H54 (cell line): ENCODE measurements around the gene CCDC107.
"Not testable (repeated sequence)": the region's sequence is repeated elsewhere in the genome, so short reads cannot be mapped to it uniquely, and the experiment has no call there.

Experiments used
- DNase-seq: peaks from one replicate; pipeline ENCODE4 v3.0.0; 2011; ENCODE audit warnings: low spot score, mixed read lengths; ENCODE audit not compliant: insufficient read length
- FAIRE-seq: peaks from 3 replicates; lab custom pipeline; 2011; peaks lifted over from hg19 to GRCh38; lab: Jason Lieb, UNC
- POLR2A ChIP-seq: IDR thresholded peaks from 2 replicates; pipeline ENCODE4 v1.6.1; 2011; ENCODE audit warnings: low read depth, mild to moderate bottlenecking, low read length

Gene CCDC107

GRCh38 chr9:35658137-35658967 lies at the start of gene CCDC107:
CCDC107 (plus strand) TSS chr9:35658292; CDS start chr9:35658380, 88 bp downstream.
- peak; percentile 62 for DNase-seq
- peak; percentile 69 for TF ChIP-seq POLR2A
- no peak for FAIRE-seq

GRCh38 chr9:35609001-35609819 lies 48.9 kb upstream of the CCDC107 start:
- no peak for TF ChIP-seq POLR2A
- FAIRE-seq (no peak), DNase-seq (no peak)

DNA sequence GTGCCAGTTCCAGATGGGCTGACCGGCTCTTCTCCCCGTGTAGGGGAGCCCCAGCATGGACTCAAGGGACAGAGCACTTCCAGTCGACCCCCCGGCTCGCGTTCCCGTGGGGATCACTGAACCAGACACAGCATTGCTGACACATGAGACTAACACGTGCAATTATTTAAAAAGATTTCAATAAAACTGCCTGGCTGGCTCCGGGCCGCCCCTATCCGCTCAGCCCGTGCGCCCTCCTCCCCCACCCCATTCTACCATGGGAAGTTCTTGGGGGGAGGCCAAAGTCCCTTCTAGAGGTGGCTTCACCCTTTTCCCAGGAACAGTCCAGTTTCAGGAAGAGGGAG lies 48.3 kb upstream of the CCDC107 start:
- no peak for DNase-seq
- FAIRE-seq = no peak
- no peak for TF ChIP-seq POLR2A

DNA sequence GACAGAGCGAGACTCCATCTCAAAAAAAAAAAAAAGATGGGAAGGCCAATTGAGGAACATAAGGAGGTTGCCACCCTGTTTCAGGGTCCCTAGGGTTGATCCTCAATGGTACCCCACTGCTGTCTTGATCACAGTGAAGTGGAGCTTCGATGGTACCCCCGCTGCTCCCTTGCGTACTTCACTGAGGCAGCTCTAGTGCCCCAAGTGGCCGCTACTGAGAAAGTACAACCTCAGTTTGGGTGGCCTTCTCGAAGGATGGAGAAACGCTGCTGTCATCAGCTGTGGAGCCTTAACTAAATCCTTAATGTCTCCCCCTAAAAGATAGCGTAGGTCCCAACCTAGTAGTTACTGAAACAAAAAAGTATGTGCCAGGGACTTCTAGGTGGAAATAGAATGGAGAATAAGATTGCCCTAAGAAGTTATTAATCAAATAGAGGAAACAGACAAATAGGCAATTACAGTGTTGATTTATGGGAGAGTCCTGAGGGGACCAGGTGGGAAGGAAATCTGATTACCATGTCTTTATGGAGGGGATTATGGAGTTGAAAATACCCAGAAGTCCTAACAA lies 46.8 kb upstream of the CCDC107 start:
- no peak for DNase-seq
- FAIRE-seq = no peak
- no peak for TF ChIP-seq POLR2A

- FAIRE-seq, DNase-seq: not testable (repeated sequence)
Measured at GRCh38 chr9:35612066-35612465, 46.0 kb upstream of the CCDC107 start.

- FAIRE-seq (no peak), DNase-seq (no peak)
- TF ChIP-seq POLR2A = no peak
Measured at GRCh38 chr9:35612843-35613242, 45.2 kb upstream of the CCDC107 start.

GRCh38 chr9:35615981-35616680 lies 42.0 kb upstream of the CCDC107 start:
- TF ChIP-seq POLR2A = no peak
- DNase-seq = no peak
- no peak for FAIRE-seq

DNA sequence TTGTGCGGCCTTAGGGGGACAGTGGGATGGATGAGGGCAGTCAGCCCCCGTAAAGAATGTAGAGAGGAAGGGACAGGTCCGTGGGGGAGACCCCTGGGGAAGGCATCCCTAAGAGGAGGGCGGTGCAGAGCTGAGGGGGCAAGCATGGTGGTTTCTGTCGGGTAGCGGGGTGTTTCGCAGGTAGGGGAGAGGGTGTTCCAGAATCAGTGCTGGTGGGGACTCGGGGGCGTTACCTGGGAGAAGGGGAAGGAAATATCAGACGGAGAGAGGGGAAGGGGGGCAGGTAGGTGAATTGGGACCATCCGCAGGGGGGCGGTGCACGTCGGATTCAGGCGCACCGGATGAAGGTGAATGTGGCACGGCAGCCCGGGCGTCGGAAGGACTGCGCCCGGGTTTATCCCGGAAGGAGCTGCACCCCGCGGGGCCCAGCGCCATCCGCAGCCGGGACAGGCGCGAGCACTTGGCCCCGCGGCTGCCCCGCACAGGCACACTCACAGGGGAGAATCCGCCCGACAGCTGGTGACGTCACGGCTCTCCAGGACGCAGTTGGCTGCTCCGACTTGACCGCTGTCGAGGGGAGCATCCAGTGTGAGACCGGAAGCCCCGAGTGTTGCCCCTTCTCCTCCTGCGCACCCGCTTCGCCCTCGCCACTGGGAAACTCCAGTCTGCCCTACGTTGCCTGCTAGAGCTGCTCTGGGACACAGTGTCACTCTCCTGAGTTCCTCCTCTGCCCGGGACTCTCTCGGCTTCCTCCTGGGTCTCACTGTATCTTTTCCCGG lies 41.2 kb upstream of the CCDC107 start:
- DNase-seq = no peak
- no peak for TF ChIP-seq POLR2A
- FAIRE-seq = no peak

GRCh38 chr9:35617548-35617947 lies 40.5 kb upstream of the CCDC107 start:
- DNase-seq (no peak), FAIRE-seq (no peak)
- no peak for TF ChIP-seq POLR2A

GRCh38 chr9:35618325-35618727 lies 39.8 kb upstream of the CCDC107 start, which contains the start of gene CD72:
CD72 (minus strand) TSS chr9:35618413; CDS start chr9:35618303, 110 bp downstream.
- no peak for TF ChIP-seq POLR2A
- FAIRE-seq = no peak
- DNase-seq = no peak

DNA sequence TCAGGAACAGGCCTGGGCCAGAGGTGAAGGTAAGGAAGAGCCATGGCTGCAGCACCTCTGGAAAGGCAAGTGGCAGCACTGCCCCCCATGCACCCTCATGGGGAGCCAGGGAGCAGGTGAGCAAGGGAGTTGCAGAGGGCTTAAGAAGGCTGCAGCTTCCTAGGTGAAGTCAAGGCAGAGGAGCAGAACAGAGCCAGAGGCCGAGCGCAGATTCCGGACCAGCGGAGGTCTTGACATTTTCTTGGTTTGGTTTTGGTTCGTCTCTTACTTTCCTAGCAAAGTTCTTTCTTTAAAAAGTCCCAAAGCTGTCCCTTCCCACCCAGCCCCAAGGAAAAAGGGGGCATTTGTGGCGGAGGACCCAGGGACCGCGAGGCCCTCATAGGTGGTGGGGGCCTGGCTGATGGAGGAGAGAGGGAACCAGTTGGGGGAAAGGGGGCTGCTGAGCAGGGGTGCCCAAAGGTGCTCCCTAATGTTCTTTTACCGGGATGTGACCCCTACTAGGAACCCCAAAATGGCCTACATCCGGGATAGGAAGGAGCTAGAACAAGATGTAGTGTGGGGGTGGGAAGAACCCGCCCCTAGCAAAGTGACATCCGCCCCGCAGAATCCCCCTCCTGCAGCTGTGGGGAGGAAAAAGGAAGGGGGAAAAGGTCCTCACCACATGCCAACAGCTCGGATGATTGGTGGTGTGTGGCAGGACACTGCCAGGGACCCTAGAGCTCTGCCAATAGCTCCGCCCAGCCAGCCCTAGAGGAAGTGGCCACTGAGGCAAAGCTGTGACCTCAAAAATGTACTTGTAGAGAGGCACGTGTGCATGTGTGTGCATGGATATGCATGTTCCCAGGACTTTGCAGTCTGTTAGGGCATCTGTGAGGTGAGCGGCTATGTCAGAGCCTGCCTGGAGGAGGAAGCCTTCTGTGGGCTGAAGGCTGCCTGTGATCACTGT lies 39.0 kb upstream of the CCDC107 start:
- no peak for FAIRE-seq
- TF ChIP-seq POLR2A = no peak

DNA sequence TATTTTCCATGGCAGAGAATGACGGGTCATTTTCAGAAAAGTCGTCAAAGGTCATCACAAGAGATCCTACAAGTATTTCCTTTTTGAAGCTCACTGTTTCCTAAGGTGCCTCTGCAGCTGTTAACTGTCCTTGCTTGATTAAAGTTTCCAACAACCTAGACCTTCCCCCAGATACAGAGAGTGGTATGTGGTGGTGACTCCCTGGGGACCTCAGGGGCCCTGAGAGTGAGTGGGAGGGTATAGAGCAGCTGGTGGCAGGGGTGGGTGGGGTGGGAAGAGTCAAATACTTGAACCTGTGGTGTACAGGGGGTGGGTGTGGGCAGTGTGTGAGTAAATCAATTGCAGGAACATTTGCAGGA lies 38.3 kb upstream of the CCDC107 start:
- no peak for TF ChIP-seq POLR2A
- no peak for DNase-seq
- FAIRE-seq = no peak

More for the DNA sequence above, 39.0 kb upstream of the CCDC107 start:
- DNase-seq = no peak
